Activated naive CD4-positive, alpha-beta T cell treated with anti-CD3 and anti-CD28 coated beads for 36 hours (primary cell): ENCODE data around the gene NPC2. TPM values are rescaled to one million over a fixed set of nuclear protein-coding genes. Genes with fewer than 3 reads are reported as not detected.

ENCODE experiments used
- CTCF ChIA-PET: fragments of 350-600 bp; sonication (Branson Sonifier 250); formaldehyde crosslinking; loops from one replicate; lab custom pipeline; 2021; ENCODE audit warnings: antibody characterized with exemption; lab: Charles Lee
- DNase-seq: peaks from one replicate; pipeline ENCODE4 v3.0.0-alpha.2; 2020
- H3K27ac Mint-ChIP-seq: one replicate; pipeline ENCODE4 v1.8.0; 2021; ENCODE audit warnings: mild to moderate bottlenecking, mixed read lengths
- H3K27me3 Mint-ChIP-seq: one replicate; pipeline ENCODE4 v1.8.0; 2021; ENCODE audit warnings: low read depth, mixed read lengths
- H3K36me3 Mint-ChIP-seq: one replicate; pipeline ENCODE4 v1.8.0; 2021; ENCODE audit warnings: low read depth, mixed read lengths
- H3K4me1 Mint-ChIP-seq: one replicate; pipeline ENCODE4 v1.8.0; 2021; ENCODE audit warnings: low read depth, mixed read lengths
- H3K4me3 Mint-ChIP-seq: one replicate; pipeline ENCODE4 v1.8.0; 2021; ENCODE audit warnings: mild to moderate bottlenecking, moderate library complexity, mixed read lengths
- H3K9me3 Mint-ChIP-seq: one replicate; pipeline ENCODE4 v1.8.0; 2021; ENCODE audit warnings: mixed read lengths
- intact Hi-C: fragments of 100-400 bp; cut with micrococcal nuclease; formaldehyde crosslinking; loops from one replicate; pipeline ENCODE4 v1.15.1; 2023
- total RNA-seq, 2 experiments: library from RNA; stranded (reverse); gene quantifications; one replicate each; pipeline ENCODE4 v1.2.3, GENCODE V29; 2021

NPC2 gene
- total RNA-seq, 2 experiments from 2014 or later = 36.3 to 38.0 TPM

GRCh38 chr14:74515891-74516412 lies 22.8 kb upstream of the NPC2 start:
- intact Hi-C loops = no loop called here
- DNase-seq = no peak
- no peak overlapping the region for H3K4me3 Mint-ChIP-seq
- no peak overlapping the region for H3K27ac Mint-ChIP-seq
- peaks cover 16% of the 10 kb centered on the region for H3K27me3 Mint-ChIP-seq
- peaks cover 9% of the 10 kb centered on the region for H3K4me1 Mint-ChIP-seq
- H3K9me3 Mint-ChIP-seq = no peaks in the 10 kb centered on the region
- H3K36me3 Mint-ChIP-seq = no peaks in the 10 kb centered on the region
- CTCF ChIA-PET = no interaction called here

GRCh38 chr14:74514471-74514941 lies 21.4 kb upstream of the NPC2 start:
- DNase-seq = peak; percentile 22
- CTCF ChIA-PET = no interaction called here
- no peak overlapping the region for H3K4me3 Mint-ChIP-seq

DNA sequence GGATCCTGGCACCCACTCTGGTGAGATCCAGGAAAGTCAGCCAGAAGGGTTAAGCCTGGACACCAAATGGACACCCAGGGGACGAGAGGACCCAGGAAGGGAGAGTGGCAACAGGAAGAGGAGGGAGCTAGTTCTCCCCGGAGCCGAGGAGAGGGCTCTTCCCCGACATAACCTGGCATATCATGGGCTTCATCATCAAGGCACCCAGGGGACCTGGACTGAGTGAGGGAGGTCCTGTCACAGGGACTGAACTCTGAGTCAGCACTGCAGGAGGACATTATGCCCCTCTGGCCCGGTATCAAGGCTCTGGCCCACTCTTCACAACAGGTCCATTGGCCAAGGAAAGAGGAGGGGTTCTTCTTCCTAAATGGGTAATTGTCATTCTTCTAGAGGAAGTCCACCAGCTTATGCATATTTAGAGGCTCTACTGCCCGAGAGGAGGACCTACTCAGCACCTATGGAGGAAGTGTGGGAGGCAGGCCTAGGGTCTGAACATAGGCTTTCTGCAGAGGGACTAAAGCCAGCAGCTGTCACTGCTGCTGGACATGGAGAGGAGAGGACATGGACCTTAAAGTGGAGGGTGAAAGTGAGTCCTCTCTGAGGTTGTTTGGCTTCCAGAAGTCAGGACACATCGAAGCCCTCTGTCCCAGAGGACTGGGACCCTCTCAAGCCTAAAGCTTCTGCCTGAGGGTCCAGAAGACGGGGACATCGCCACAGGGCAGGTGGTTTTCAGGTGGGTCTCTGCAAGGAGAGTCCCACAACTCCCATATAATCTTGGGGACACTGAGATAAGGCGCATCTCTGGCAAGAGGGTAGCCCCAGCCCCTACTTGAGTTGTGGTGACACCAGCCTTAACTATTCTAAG lies 19.1 kb upstream of the NPC2 start:
- H3K4me1 Mint-ChIP-seq = peaks cover 9% of the 10 kb centered on the region
- H3K36me3 Mint-ChIP-seq = no peaks in the 10 kb centered on the region
- CTCF ChIA-PET = interaction anchor here (0.5 kb wide), 1 partner anchor 301 kb away, joined by 5 read pairs; no protein-coding TSS in a partner anchor
- DNase-seq = no peak
- intact Hi-C loops = no loop called here
- H3K27ac Mint-ChIP-seq = no peak overlapping the region
- H3K9me3 Mint-ChIP-seq = no peaks in the 10 kb centered on the region
- H3K27me3 Mint-ChIP-seq = peaks cover 16% of the 10 kb centered on the region
- no peak overlapping the region for H3K4me3 Mint-ChIP-seq

More at GRCh38 chr14:74514471-74514941, 21.4 kb upstream of the NPC2 start:
- intact Hi-C loops = no loop called here
- Mint-ChIP-seq H3K4me1 (peaks cover 9% of the 10 kb centered on the region), H3K27me3 (peaks cover 16% of the 10 kb centered on the region), H3K9me3 (no peaks in the 10 kb centered on the region), H3K27ac (no peak overlapping the region), H3K36me3 (no peaks in the 10 kb centered on the region)

- peaks cover 16% of the 10 kb centered on the region for H3K27me3 Mint-ChIP-seq
- H3K36me3 Mint-ChIP-seq = no peaks in the 10 kb centered on the region
- peaks cover 9% of the 10 kb centered on the region for H3K4me1 Mint-ChIP-seq
- intact Hi-C loops = no loop called here
- no peak overlapping the region for H3K4me3 Mint-ChIP-seq
- CTCF ChIA-PET = no interaction called here
- H3K9me3 Mint-ChIP-seq = no peaks in the 10 kb centered on the region
- H3K27ac Mint-ChIP-seq = no peak overlapping the region
- no peak for DNase-seq
These were observed 17.9 kb upstream of the NPC2 start for GRCh38 chr14:74510959-74511409.

- CTCF ChIA-PET = no interaction called here
- no peak overlapping the region for H3K4me3 Mint-ChIP-seq
- no peak overlapping the region for H3K27ac Mint-ChIP-seq
- H3K4me1 Mint-ChIP-seq = peaks cover 9% of the 10 kb centered on the region
- intact Hi-C loops = no loop called here
- H3K36me3 Mint-ChIP-seq = no peaks in the 10 kb centered on the region
- no peaks in the 10 kb centered on the region for H3K9me3 Mint-ChIP-seq
- H3K27me3 Mint-ChIP-seq = peaks cover 16% of the 10 kb centered on the region
- DNase-seq = no peak
These were observed 17.3 kb upstream of the NPC2 start for GRCh38 chr14:74510223-74510931.

DNA sequence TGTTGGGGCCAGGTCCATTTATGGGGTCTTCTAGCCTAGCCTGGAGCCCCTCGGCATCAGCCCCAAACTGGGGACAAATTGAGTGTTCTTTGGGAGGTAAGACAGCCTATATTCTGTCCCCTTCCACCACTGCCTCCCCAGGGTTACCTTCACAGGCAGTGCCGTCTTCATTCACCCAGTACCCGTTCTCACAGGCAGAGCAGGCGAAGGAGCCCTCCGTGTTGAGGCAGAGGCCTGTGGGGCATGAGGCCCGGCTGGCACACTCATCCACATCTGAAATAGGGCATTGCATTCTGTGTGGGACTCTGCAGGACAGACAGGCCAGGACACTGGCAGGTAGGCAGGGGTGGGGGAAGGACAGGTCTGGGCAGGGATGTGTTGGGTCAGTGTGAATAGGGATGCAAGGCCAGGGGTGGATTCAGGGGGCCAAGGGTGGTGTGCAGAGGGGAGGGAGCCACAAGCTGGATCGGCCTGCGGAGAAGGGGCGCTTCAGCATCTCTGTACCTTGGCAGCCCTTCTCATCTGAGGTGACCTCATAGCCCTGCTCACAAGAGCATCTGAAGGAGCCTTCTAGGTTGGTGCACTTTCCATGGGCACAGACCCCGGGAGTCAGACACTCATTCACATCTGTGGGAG lies 16.6 kb upstream of the NPC2 start:
- Mint-ChIP-seq H3K36me3 (no peaks in the 10 kb centered on the region), H3K9me3 (no peaks in the 10 kb centered on the region), H3K4me1 (peaks cover 6% of the 10 kb centered on the region), H3K4me3 (no peak overlapping the region), H3K27ac (no peak overlapping the region), H3K27me3 (peaks cover 14% of the 10 kb centered on the region)
- intact Hi-C loops = no loop called here
- no peak for DNase-seq
- CTCF ChIA-PET = no interaction called here

DNA sequence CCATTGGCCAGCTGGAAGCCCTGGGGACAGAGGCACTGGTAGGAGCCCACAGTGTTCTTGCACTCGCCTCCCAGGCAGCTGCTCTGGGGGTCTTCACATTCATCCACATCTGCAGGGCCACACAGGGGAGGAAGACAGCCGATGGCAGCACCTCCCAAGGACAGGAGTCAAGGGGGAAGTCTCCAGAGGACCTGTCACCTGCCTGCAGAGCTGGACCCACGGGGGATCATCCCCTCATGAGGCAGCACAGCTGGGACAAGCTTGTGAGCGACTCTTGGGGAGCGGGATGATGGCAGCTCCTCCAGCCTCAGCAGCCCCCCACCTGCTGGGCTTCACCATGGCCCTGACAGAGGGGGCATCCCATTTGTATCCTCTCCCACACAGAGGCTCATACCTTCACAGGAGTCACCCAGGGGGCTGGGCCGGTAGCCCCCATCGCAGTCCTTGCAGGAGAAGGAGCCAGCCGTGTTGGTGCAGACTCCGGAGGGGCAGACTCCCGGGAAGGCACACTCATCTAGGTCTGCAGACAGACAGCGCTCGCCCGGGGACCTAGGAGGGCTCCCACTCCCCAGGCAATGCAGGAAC lies 15.8 kb upstream of the NPC2 start:
- CTCF ChIA-PET = no interaction called here
- no peak for DNase-seq
- no peak overlapping the region for H3K27ac Mint-ChIP-seq
- peaks cover 2% of the 10 kb centered on the region for H3K4me1 Mint-ChIP-seq
- intact Hi-C loops = no loop called here
- peaks cover 10% of the 10 kb centered on the region for H3K27me3 Mint-ChIP-seq
- H3K9me3 Mint-ChIP-seq = no peaks in the 10 kb centered on the region
- no peak overlapping the region for H3K4me3 Mint-ChIP-seq
- no peaks in the 10 kb centered on the region for H3K36me3 Mint-ChIP-seq

- Mint-ChIP-seq H3K27ac (no peak overlapping the region), H3K4me3 (no peak overlapping the region), H3K4me1 (no peaks in the 10 kb centered on the region), H3K36me3 (no peaks in the 10 kb centered on the region), H3K27me3 (peaks cover 7% of the 10 kb centered on the region), H3K9me3 (no peaks in the 10 kb centered on the region)
- intact Hi-C loops = no loop called here
- CTCF ChIA-PET = no interaction called here
- DNase-seq = no peak
These were observed 15.2 kb upstream of the NPC2 start for GRCh38 chr14:74508292-74508731.

- Mint-ChIP-seq H3K36me3 (no peaks in the 10 kb centered on the region), H3K9me3 (no peaks in the 10 kb centered on the region), H3K4me1 (no peaks in the 10 kb centered on the region), H3K27me3 (peaks cover 7% of the 10 kb centered on the region), H3K27ac (no peak overlapping the region), H3K4me3 (no peak overlapping the region)
- no peak for DNase-seq
- CTCF ChIA-PET = no interaction called here
- intact Hi-C loops = no loop called here
These were observed 14.7 kb upstream of the NPC2 start for GRCh38 chr14:74507840-74508239.

DNA sequence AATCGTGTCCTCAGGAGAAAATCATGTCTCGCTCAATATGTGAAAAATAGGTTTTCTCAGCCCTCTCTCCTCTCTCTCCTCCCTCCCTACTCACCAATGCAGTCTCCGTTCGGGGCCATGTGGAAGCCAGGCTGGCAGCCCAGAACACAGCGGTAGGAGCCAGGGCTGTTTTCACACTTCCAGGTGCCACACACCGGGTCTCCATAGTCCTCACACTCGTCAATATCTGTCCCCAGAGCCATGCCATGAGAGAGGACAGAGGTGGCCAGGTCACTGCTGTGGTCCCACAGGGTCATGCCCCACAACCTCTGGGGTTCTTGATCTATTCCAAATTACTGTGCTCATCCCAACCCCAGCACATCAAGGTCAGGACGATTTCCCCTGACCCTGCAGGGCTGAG lies 14.0 kb upstream of the NPC2 start:
- intact Hi-C loops = no loop called here
- Mint-ChIP-seq H3K9me3 (no peaks in the 10 kb centered on the region), H3K4me1 (no peaks in the 10 kb centered on the region), H3K4me3 (no peak overlapping the region), H3K36me3 (no peaks in the 10 kb centered on the region), H3K27me3 (no peaks in the 10 kb centered on the region), H3K27ac (no peak overlapping the region)
- CTCF ChIA-PET = interaction anchor here (0.7 kb wide), 1 partner anchor 39 kb away, joined by 3 read pairs; no protein-coding TSS in a partner anchor
- DNase-seq = no peak

- H3K4me3 Mint-ChIP-seq = no peak overlapping the region
- intact Hi-C loops = no loop called here
- CTCF ChIA-PET = interaction anchor here (0.7 kb wide), 1 partner anchor 39 kb away, joined by 3 read pairs; no protein-coding TSS in a partner anchor
- no peak for DNase-seq
- no peak overlapping the region for H3K27ac Mint-ChIP-seq
- no peaks in the 10 kb centered on the region for H3K36me3 Mint-ChIP-seq
- no peaks in the 10 kb centered on the region for H3K27me3 Mint-ChIP-seq
- no peaks in the 10 kb centered on the region for H3K9me3 Mint-ChIP-seq
- no peaks in the 10 kb centered on the region for H3K4me1 Mint-ChIP-seq
These were observed 13.3 kb upstream of the NPC2 start for GRCh38 chr14:74506411-74506851.

DNA sequence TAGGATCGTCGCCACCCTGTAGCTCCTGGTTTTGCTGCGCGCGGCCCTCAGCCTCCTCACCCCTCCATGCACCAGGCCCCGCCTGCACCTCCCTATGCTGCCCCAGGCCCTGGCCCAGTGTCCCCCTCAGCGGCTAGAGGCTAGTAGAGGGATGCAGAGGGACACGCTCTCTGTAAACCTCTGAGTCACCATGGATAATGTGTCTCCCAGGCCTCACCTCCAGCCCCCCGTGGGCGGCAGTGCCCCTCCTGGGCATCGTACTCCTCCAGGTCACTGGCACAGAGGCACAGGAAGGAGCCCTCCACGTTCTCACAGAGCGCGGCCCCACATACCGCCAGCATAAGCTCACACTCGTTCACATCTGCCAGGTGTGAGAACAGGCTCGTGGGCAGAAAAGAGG lies 12.7 kb upstream of the NPC2 start:
- no peak for DNase-seq
- CTCF ChIA-PET = no interaction called here
- Mint-ChIP-seq H3K4me1 (no peaks in the 10 kb centered on the region), H3K27me3 (no peaks in the 10 kb centered on the region), H3K4me3 (no peak overlapping the region), H3K36me3 (no peaks in the 10 kb centered on the region), H3K9me3 (no peaks in the 10 kb centered on the region), H3K27ac (no peak overlapping the region)
- intact Hi-C loops = no loop called here
